Osteoblast (primary cell): Measurements from ENCODE around the gene GRM4. TPM values are rescaled to one million over a fixed set of nuclear protein-coding genes. Genes with fewer than 3 reads are reported as not detected.

Experiments used
- DNase-seq: peaks from one replicate; pipeline ENCODE4 v3.0.0; 2011; ENCODE audit warnings: low spot score, mixed read lengths; ENCODE audit not compliant: insufficient read length; ENCODE audit errors: missing footprints
- H2AFZ ChIP-seq: 2 replicates; pipeline ENCODE4 v1.6.0; 2011; ENCODE audit warnings: mild to moderate bottlenecking, low read length
- H3K27ac ChIP-seq: 2 replicates; pipeline ENCODE4 v1.5.1; 2011; ENCODE audit warnings: mild to moderate bottlenecking, low read depth, low read length, moderate library complexity
- H3K27me3 ChIP-seq: 2 replicates; pipeline ENCODE4 v1.6.0; 2012; ENCODE audit warnings: mild to moderate bottlenecking, control low read depth, inconsistent platforms, low read length, moderate library complexity; ENCODE audit not compliant: insufficient read depth
- H3K36me3 ChIP-seq: 2 replicates; pipeline ENCODE4 v1.5.1; 2011; ENCODE audit warnings: mild to moderate bottlenecking, low read length, control low read depth, moderate library complexity; ENCODE audit not compliant: insufficient read depth
- H3K4me1 ChIP-seq: 2 replicates; pipeline ENCODE4 v1.5.1; 2011; ENCODE audit warnings: mild to moderate bottlenecking, low read length, control low read depth, moderate library complexity; ENCODE audit not compliant: insufficient read depth
- H3K4me2 ChIP-seq: 2 replicates; pipeline ENCODE4 v1.6.0; 2011; ENCODE audit warnings: mild to moderate bottlenecking, low read length; ENCODE audit not compliant: insufficient read depth
- H3K4me3 ChIP-seq: fragments of 200-600 bp; sonication (generic); 3 replicates; pipeline ENCODE4 v1.5.1; 2012; ENCODE audit warnings: mild to moderate bottlenecking, low read length, inconsistent platforms; ENCODE audit not compliant: insufficient read depth
- H3K79me2 ChIP-seq: 2 replicates; pipeline ENCODE4 v1.6.0; 2012; ENCODE audit warnings: mild to moderate bottlenecking, low read length, control low read depth, inconsistent platforms; ENCODE audit not compliant: insufficient read depth
- H3K9me3 ChIP-seq: 2 replicates; pipeline ENCODE4 v1.5.1; 2011; ENCODE audit warnings: low read depth, low read length, control low read depth
- H4K20me1 ChIP-seq: 2 replicates; pipeline ENCODE4 v1.6.0; 2012; ENCODE audit warnings: mild to moderate bottlenecking, low read length, control low read depth; ENCODE audit not compliant: insufficient read depth
- CTCF ChIP-seq: IDR thresholded peaks from 2 replicates; pipeline ENCODE4 v1.5.1; 2011; ENCODE audit warnings: mild to moderate bottlenecking, low read depth, low read length, moderate library complexity; ENCODE audit errors: extremely low read depth
- total RNA-seq: library from RNA; depleted of rRNA; stranded (reverse); fragments of >200 nt; gene quantifications from 2 replicates; pipeline ENCODE4 v1.2.3, GENCODE V29; 2012

GRM4 gene
- total RNA-seq, 1 donor: 0.36 TPM

GRCh38 chr6:33990061-33990541 lies 155.8 kb downstream of the GRM4 start:
- no peak overlapping the region for H3K27ac ChIP-seq
- no peak overlapping the region for H3K4me2 ChIP-seq
- H3K27me3 ChIP-seq: peaks cover 8% of the 10 kb centered on the region
- no peaks in the 10 kb centered on the region for H3K4me1 ChIP-seq
- no peaks in the 10 kb centered on the region for H3K36me3 ChIP-seq
- H3K4me3 ChIP-seq: no peak overlapping the region
- H2AFZ ChIP-seq: no peak overlapping the region
- no peaks in the 10 kb centered on the region for H3K79me2 ChIP-seq
- no peak for DNase-seq
- no peaks in the 10 kb centered on the region for H4K20me1 ChIP-seq
- TF ChIP-seq CTCF: no peak
- H3K9me3 ChIP-seq: no peaks in the 10 kb centered on the region

GRCh38 chr6:33989016-33989854 lies 156.7 kb downstream of the GRM4 start:
- DNase-seq: no peak
- H4K20me1 ChIP-seq: no peaks in the 10 kb centered on the region
- H2AFZ ChIP-seq: no peak overlapping the region
- no peaks in the 10 kb centered on the region for H3K36me3 ChIP-seq
- H3K4me2 ChIP-seq: no peak overlapping the region
- no peaks in the 10 kb centered on the region for H3K4me1 ChIP-seq
- H3K79me2 ChIP-seq: no peaks in the 10 kb centered on the region
- H3K9me3 ChIP-seq: no peaks in the 10 kb centered on the region
- H3K27me3 ChIP-seq: peaks cover 8% of the 10 kb centered on the region
- H3K27ac ChIP-seq: no peak overlapping the region
- no peak for TF ChIP-seq CTCF
- no peak overlapping the region for H3K4me3 ChIP-seq

- no peak for TF ChIP-seq CTCF
- Histone ChIP-seq H3K27me3 (peaks cover 6% of the 10 kb centered on the region), H3K9me3 (no peaks in the 10 kb centered on the region)
Measured at GRCh38 chr6:33988121-33989015, 157.5 kb downstream of the GRM4 start.

GRCh38 chr6:33987531-33988021 lies 158.3 kb downstream of the GRM4 start:
- TF ChIP-seq CTCF: no peak

More at GRCh38 chr6:33988121-33989015, 157.5 kb downstream of the GRM4 start:
- H3K4me1 ChIP-seq: no peaks in the 10 kb centered on the region
- no peaks in the 10 kb centered on the region for H4K20me1 ChIP-seq
- H3K4me3 ChIP-seq: no peak overlapping the region
- no peaks in the 10 kb centered on the region for H3K36me3 ChIP-seq
- no peak overlapping the region for H2AFZ ChIP-seq
- no peak for DNase-seq
- no peak overlapping the region for H3K27ac ChIP-seq
- H3K4me2 ChIP-seq: no peak overlapping the region
- no peaks in the 10 kb centered on the region for H3K79me2 ChIP-seq

More at GRCh38 chr6:33987531-33988021, 158.3 kb downstream of the GRM4 start:
- H2AFZ ChIP-seq: no peak overlapping the region
- no peak for DNase-seq
- no peaks in the 10 kb centered on the region for H4K20me1 ChIP-seq
- H3K27me3 ChIP-seq: peaks cover 6% of the 10 kb centered on the region
- no peaks in the 10 kb centered on the region for H3K4me1 ChIP-seq
- no peaks in the 10 kb centered on the region for H3K36me3 ChIP-seq
- H3K9me3 ChIP-seq: no peaks in the 10 kb centered on the region
- no peak overlapping the region for H3K27ac ChIP-seq
- H3K4me2 ChIP-seq: no peak overlapping the region
- H3K4me3 ChIP-seq: no peak overlapping the region
- H3K79me2 ChIP-seq: no peaks in the 10 kb centered on the region
